ENCODE data around the gene FOXK2. TPM values are rescaled to one million over a fixed set of nuclear protein-coding genes. Genes with fewer than 3 reads are reported as not detected.

Gene FOXK2
- total RNA-seq, 1 donor from 2014 or later: 76.6 TPM

DNA sequence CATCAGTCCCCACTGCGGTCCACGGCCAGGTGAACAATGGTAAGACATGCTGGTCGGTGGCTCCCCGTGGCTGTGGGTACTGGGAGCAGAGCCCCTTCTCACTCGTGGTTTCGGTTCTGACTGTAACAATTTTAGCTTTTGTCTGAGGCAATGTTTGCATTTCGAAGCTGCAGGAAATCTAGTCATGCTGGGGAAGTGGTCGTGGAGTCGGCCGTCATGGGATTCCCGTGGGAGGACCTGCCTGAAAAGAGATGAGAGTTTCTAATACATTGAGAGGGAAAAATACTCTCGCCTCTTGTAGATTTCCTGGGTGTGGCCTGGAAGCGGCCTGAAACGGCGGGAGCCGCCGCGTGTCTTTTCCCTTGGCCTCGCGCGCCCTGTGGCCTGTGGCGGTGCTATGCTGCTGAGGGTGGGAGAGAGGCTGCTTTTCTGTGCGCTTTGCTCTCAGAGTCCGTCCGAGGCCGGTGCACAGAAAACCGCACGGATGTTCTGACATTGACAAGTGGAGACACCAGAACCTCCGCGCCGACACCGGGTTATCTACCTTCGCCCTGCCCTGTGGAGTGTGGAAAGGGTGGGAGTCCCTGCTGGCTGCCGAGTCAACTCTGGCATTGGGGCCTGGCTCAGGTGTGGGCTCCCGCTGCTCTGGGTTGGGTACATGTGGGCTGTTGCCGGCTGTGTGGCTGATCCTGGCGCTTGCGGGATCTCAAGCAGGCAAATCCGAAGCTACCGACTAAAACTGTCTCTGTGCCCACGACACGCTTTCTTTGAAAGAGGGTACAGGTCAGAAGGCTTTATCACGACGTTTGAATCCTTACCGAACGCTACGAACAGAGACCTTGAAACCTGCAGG lies 67.9 kb downstream of the FOXK2 start:
- TF ChIP-seq, protein P1, sequence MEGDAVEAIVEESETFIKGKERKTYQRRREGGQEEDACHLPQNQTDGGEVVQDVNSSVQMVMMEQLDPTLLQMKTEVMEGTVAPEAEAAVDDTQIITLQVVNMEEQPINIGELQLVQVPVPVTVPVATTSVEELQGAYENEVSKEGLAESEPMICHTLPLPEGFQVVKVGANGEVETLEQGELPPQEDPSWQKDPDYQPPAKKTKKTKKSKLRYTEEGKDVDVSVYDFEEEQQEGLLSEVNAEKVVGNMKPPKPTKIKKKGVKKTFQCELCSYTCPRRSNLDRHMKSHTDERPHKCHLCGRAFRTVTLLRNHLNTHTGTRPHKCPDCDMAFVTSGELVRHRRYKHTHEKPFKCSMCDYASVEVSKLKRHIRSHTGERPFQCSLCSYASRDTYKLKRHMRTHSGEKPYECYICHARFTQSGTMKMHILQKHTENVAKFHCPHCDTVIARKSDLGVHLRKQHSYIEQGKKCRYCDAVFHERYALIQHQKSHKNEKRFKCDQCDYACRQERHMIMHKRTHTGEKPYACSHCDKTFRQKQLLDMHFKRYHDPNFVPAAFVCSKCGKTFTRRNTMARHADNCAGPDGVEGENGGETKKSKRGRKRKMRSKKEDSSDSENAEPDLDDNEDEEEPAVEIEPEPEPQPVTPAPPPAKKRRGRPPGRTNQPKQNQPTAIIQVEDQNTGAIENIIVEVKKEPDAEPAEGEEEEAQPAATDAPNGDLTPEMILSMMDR (IDR thresholded peaks at IDR 0.05; ENCODE audit: unreplicated experiment): no peak
- peak overlapping the region; percentile 71 for H3K27ac Mint-ChIP-seq
- no peaks in the 10 kb centered on the region for H3K9me3 Mint-ChIP-seq (ENCODE audit: low read depth)
- DNase-seq (ENCODE audit: low spot score, unreplicated experiment): no peak
- H3K36me3 Mint-ChIP-seq (ENCODE audit: insufficient read depth): peaks cover 27% of the 10 kb centered on the region
- peaks cover 3% of the 10 kb centered on the region for H3K4me1 Mint-ChIP-seq (ENCODE audit: low read depth)
- no peak overlapping the region for H3K4me3 Mint-ChIP-seq (ENCODE audit: low read depth)
- H3K27me3 Mint-ChIP-seq: no peaks in the 10 kb centered on the region

DNA sequence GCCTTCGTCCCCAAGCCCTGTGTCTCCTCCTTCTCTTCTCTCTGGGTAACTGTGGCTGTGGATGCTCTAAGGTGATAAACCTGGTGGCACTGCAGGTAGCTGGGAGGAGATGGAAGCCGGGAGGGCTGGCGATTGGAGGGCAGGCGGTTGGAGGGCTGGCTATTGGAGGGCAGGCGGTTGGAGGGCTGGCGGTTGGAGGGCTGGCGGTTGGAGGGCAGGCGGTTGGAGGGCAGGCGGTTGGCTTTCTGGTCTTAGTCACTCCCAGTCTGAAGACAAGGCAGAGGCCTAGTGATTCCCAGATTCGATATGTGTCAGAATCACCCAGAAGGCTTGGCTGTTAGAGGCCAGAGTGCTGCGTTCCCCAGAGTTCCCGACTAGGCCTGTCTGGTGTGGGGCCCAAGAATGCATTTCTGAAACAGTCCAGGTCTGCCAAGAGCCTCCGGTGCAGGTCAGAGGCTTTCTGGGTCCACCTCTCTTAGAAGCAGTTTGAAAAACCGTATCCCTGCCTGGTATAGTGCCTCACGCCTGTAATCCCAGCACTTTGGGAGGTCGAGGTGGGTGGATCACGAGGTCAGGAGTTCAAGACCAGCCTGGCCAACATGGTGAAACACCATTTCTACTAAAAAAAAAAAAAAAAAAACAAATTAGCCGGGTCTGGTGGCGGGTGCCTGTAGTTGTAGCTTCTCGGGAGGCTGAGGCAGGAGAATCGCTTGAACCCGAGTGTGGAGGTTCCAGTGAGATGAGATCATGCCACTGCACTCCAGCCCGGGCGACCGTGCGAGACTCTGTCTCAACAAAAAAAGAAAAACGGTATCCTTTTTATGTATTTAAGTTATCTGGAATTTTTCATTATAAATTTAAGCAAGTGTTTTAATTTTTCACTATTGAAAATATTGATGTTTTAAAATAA lies 69.0 kb downstream of the FOXK2 start:
- H3K4me3 Mint-ChIP-seq (ENCODE audit: low read depth): no peak overlapping the region
- H3K4me1 Mint-ChIP-seq (ENCODE audit: low read depth): peaks cover 7% of the 10 kb centered on the region
- no peaks in the 10 kb centered on the region for H3K27me3 Mint-ChIP-seq
- peaks cover 25% of the 10 kb centered on the region for H3K36me3 Mint-ChIP-seq (ENCODE audit: insufficient read depth)
- no peaks in the 10 kb centered on the region for H3K9me3 Mint-ChIP-seq (ENCODE audit: low read depth)
- DNase-seq (ENCODE audit: low spot score, unreplicated experiment): no peak
- H3K27ac Mint-ChIP-seq: no peak overlapping the region
- TF ChIP-seq, protein P1 (IDR thresholded peaks at IDR 0.05; ENCODE audit: unreplicated experiment): no peak

DNA sequence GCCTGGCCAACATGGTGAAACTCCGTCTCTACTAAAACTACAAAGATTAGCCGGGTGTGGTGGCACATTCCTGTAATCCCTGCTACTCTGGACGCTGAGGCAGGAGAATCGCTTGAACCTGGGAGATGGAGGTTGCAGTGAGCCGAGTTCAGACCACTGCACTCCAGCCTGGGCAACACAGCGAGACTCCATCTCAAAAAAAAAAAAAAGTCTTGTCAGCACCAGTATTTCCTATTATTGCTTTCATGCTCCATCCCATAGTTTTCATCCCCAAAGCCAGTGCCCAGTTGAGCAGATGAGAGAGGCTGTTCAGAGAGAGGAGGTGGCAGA lies 70.3 kb downstream of the FOXK2 start:
- H3K4me1 Mint-ChIP-seq (ENCODE audit: low read depth): peaks cover 9% of the 10 kb centered on the region
- no peak for DNase-seq (ENCODE audit: low spot score, unreplicated experiment)
- H3K27ac Mint-ChIP-seq: no peak overlapping the region
- TF ChIP-seq, protein P1 (IDR thresholded peaks at IDR 0.05; ENCODE audit: unreplicated experiment): no peak
- no peaks in the 10 kb centered on the region for H3K9me3 Mint-ChIP-seq (ENCODE audit: low read depth)
- H3K4me3 Mint-ChIP-seq (ENCODE audit: low read depth): no peak overlapping the region
- no peaks in the 10 kb centered on the region for H3K27me3 Mint-ChIP-seq
- H3K36me3 Mint-ChIP-seq (ENCODE audit: insufficient read depth): peaks cover 21% of the 10 kb centered on the region

DNA sequence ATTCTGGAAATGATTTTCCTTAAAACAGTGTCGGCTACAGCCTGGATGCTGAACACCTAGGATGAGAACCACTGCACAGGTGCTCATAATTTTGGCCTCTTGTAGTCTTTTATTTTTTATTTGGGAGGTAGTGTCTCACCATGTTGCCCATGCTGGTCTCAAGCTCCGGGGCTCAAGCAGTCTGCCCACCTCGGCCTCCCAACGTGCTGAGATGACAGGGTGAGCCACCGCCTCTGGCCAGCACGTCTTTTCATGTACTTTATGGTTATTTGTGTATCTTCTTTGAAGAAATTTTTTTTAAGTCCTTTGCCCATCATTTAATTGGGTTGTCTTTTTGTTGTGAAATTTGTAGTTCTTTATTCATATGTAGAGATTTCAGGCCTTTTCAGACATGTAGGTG lies 70.7 kb downstream of the FOXK2 start:
- no peak overlapping the region for H3K27ac Mint-ChIP-seq
- H3K4me1 Mint-ChIP-seq (ENCODE audit: low read depth): peaks cover 9% of the 10 kb centered on the region
- H3K9me3 Mint-ChIP-seq (ENCODE audit: low read depth): no peaks in the 10 kb centered on the region

More for the DNA sequence above, 70.7 kb downstream of the FOXK2 start:
- TF ChIP-seq, protein P1 (IDR thresholded peaks at IDR 0.05; ENCODE audit: unreplicated experiment): no peak
- no peak for DNase-seq (ENCODE audit: low spot score, unreplicated experiment)
- H3K27me3 Mint-ChIP-seq: no peaks in the 10 kb centered on the region
- peaks cover 18% of the 10 kb centered on the region for H3K36me3 Mint-ChIP-seq (ENCODE audit: insufficient read depth)
- no peak overlapping the region for H3K4me3 Mint-ChIP-seq (ENCODE audit: low read depth)
